Stimulated activated CD8-positive, alpha-beta memory T cell treated with anti-CD3 and anti-CD28 coated beads, Interleukin-2, amount 100 ng/mL, for 1 hour (primary cell): ENCODE measurements around the gene CCR2.

ENCODE experiments used
- DNase-seq, 2 donors: peaks; one replicate each; pipeline ENCODE4 v3.0.0-alpha.2; 2020; ENCODE audit warnings: low read depth in 2 of 2

The CCR2 gene

GRCh38 chr3:46405301-46406019 lies 51.5 kb downstream of the CCR2 start:
- DNase-seq, result no peak

GRCh38 chr3:46406443-46406787 lies 52.5 kb downstream of the CCR2 start:
- DNase-seq, result no peak

GRCh38 chr3:46406788-46407611 lies 53.1 kb downstream of the CCR2 start, which contains the start of the genes CCR5AS and CCRL2:
TSS of gene CCR5AS (minus strand) at chr3:46407066.
TSS of gene CCRL2 (plus strand) at chr3:46407259. CDS start at chr3:46408080, 821 bp downstream.
- no peak for DNase-seq

GRCh38 chr3:46407970-46408369 lies 54.1 kb downstream of the CCR2 start:
- DNase-seq, result no peak

- DNase-seq, result no peak
Measured at GRCh38 chr3:46408853-46409252, 54.9 kb downstream of the CCR2 start.

- no peak for DNase-seq
Measured at GRCh38 chr3:46409739-46410489, 56.0 kb downstream of the CCR2 start.
